Measurements from ENCODE around the gene GSX2.

- TF ChIP-seq POLR2A (IDR thresholded peaks at IDR 0.05; ENCODE audit: low read length) (no peak), GATA1 (IDR thresholded peaks at IDR 0.05; ENCODE audit: low read depth, low read length) (no peak)
Observed at GRCh38 chr4:54077812-54078211, 22.2 kb upstream of the GSX2 start.

All from erythroblast (primary cell).